Stomach (tissue), 4 donors: ENCODE data around the gene TDRD15.

Experiments used
- CTCF ChIP-seq, 7 experiments: fragments of 450-650 bp in 4 of 7; fragments of 200-600 bp in 3 of 7; sonication (generic) in 3 of 7; IDR thresholded peaks; one replicate each; pipeline ENCODE4 v1.5.1; 2016 to 2019; ENCODE audit warnings: antibody characterized with exemption in 7 of 7, control low read depth in 2 of 7, mild to moderate bottlenecking in 1 of 7
- POLR2A ChIP-seq, 4 donors: fragments of 450-650 bp; IDR thresholded peaks; one replicate each; pipeline ENCODE4 v1.6.1; 2016; ENCODE audit warnings: antibody characterized with exemption in 4 of 4, control low read depth in 2 of 4, mild to moderate bottlenecking in 1 of 4, moderate library complexity in 1 of 4

GRCh38 chr2:21161832-21162614 lies 38.3 kb downstream of the TDRD15 start:
- no peak for TF ChIP-seq CTCF (IDR thresholded peaks at IDR 0.05)
- TF ChIP-seq POLR2A (IDR thresholded peaks at IDR 0.05): no peak
